Gastroesophageal sphincter (tissue), 3 donors: ENCODE results near the gene CIRBP.

Experiments used
- EP300 ChIP-seq: sonication (generic); formaldehyde crosslinking; IDR thresholded peaks from one replicate; pipeline ENCODE4 v1.6.1; 2017; ENCODE audit warnings: antibody characterized with exemption, mild to moderate bottlenecking
- POLR2A ChIP-seq, 2 donors: fragments of 450-650 bp; IDR thresholded peaks; one replicate each; pipeline ENCODE4 v1.6.1; 2017; ENCODE audit warnings: antibody characterized with exemption in 2 of 2, mild to moderate bottlenecking in 2 of 2, moderate library complexity in 1 of 2
- POLR2AphosphoS5 ChIP-seq: sonication (generic); formaldehyde crosslinking; IDR thresholded peaks from one replicate; pipeline ENCODE4 v1.6.1; 2017; ENCODE audit warnings: antibody characterized with exemption
- TF ChIP-seq, protein P1 (sequence below), 4 experiments: fragments of 200-600 bp in 2 of 4; fragments of 450-650 bp in 2 of 4; sonication (generic) in 1 of 4; IDR thresholded peaks; one replicate each; pipeline ENCODE4 v1.5.1; 2017 to 2019; ENCODE audit warnings: antibody characterized with exemption in 4 of 4, mild to moderate bottlenecking in 2 of 4, moderate library complexity in 2 of 4

DNA sequence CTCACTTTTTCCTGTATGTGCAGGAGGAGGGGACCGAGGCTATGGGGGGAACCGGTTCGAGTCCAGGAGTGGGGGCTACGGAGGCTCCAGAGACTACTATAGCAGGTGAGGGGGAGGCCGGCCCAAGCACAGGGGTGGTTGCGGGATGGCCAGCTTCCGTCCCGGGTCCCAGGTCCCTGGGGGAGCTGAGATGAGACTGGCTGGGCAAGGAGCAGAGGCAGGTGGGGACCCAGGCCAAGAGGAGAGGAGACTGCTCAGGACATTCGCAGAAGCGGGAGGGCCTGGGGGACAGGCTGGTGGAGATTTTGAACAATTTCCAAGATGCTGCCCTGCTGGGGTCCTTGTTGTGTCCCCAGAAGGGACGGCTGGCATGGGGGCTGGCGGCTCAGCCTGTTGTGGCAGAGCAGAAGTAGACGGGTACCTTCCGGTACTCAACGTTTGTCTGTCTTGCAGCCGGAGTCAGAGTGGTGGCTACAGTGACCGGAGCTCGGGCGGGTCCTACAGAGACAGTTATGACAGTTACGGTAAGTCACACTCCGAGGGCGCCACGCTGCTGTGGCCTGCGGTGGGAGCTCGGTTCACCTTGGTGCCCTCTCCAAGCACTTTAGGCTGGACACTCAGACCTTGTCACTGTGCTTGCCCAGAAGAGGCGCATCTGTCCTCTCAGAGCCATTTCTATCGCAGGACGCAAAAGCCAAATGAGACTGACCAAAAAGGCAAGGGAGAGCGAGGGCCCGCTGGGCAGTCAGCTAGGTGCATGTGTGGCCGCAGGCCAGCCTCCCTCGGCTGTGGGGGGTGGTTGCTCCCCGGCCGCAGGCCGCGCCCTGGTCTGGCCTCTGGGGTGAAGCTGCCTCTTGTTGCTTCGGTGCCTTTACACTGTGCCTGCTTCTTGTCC, 2.6 kb downstream of the CIRBP start:
- TF ChIP-seq, protein P1, sequence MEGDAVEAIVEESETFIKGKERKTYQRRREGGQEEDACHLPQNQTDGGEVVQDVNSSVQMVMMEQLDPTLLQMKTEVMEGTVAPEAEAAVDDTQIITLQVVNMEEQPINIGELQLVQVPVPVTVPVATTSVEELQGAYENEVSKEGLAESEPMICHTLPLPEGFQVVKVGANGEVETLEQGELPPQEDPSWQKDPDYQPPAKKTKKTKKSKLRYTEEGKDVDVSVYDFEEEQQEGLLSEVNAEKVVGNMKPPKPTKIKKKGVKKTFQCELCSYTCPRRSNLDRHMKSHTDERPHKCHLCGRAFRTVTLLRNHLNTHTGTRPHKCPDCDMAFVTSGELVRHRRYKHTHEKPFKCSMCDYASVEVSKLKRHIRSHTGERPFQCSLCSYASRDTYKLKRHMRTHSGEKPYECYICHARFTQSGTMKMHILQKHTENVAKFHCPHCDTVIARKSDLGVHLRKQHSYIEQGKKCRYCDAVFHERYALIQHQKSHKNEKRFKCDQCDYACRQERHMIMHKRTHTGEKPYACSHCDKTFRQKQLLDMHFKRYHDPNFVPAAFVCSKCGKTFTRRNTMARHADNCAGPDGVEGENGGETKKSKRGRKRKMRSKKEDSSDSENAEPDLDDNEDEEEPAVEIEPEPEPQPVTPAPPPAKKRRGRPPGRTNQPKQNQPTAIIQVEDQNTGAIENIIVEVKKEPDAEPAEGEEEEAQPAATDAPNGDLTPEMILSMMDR (IDR thresholded peaks at IDR 0.05): no peak
- no peak for TF ChIP-seq POLR2AphosphoS5
- no peak for TF ChIP-seq POLR2A (IDR thresholded peaks at IDR 0.05)
- TF ChIP-seq EP300: no peak
